CD4-positive, alpha-beta memory T cell (primary cell): Measurements from ENCODE around the gene ST8SIA1. TPM values are rescaled to one million over a fixed set of nuclear protein-coding genes. Genes with fewer than 3 reads are reported as not detected.
A peak's percentile ranks its signal among the peaks of the same experiment; 100 is the strongest.

Experiments
- CTCF ChIA-PET: fragments of 350-600 bp; sonication (Branson Sonifier 250); formaldehyde crosslinking; loops from one replicate; lab custom pipeline; 2021; ENCODE audit warnings: inconsistent platforms; ENCODE audit not compliant: partially characterized antibody; lab: Charles Lee
- POLR2A ChIA-PET: fragments of 350-600 bp; sonication (Branson Sonifier 250); formaldehyde crosslinking; loops from one replicate; lab custom pipeline; 2021; ENCODE audit not compliant: partially characterized antibody; lab: Charles Lee
- DNase-seq, 5 donors: peaks; one replicate each; pipeline versions ENCODE4 v3.0.0 to v3.0.0-alpha.2; 2020 to 2022; ENCODE audit warnings: mixed read lengths in 1 of 5
- H3K27ac ChIP-seq: one replicate; pipeline ENCODE4 v1.7.0; 2013; ENCODE audit warnings: low read depth, low read length
- H3K27me3 ChIP-seq: 2 replicates; pipeline ENCODE4 v1.7.0; 2013; ENCODE audit warnings: mild to moderate bottlenecking, low read length, moderate library complexity; ENCODE audit not compliant: insufficient read depth
- H3K36me3 ChIP-seq: 2 replicates; pipeline ENCODE4 v1.7.0; 2013; ENCODE audit warnings: mild to moderate bottlenecking, low read length, moderate library complexity; ENCODE audit not compliant: insufficient read depth
- H3K4me1 ChIP-seq: 2 replicates; pipeline ENCODE4 v1.7.0; 2013; ENCODE audit warnings: mild to moderate bottlenecking, low read length, moderate library complexity; ENCODE audit not compliant: insufficient read depth
- H3K4me3 ChIP-seq, 2 donors: one replicate each; pipeline ENCODE4 v1.7.0; 2013; ENCODE audit warnings: low read length in 2 of 2, mild to moderate bottlenecking in 1 of 2
- H3K9me3 ChIP-seq, 2 donors: one replicate each; pipeline ENCODE4 v1.7.0; 2013; ENCODE audit warnings: low read length in 2 of 2, control low read depth in 1 of 2; ENCODE audit not compliant: control insufficient read depth in 1 of 2
- H3K27ac Mint-ChIP-seq, 7 donors: one replicate each; pipeline ENCODE4 v1.8.0; 2020 to 2021; ENCODE audit warnings: mixed read lengths in 7 of 7, mild to moderate bottlenecking in 6 of 7, inconsistent platforms in 3 of 7, moderate library complexity in 3 of 7
- H3K27me3 Mint-ChIP-seq, 2 donors: one replicate each; pipeline ENCODE4 v1.8.0; 2020 to 2021; ENCODE audit warnings: mixed read lengths in 2 of 2
- H3K36me3 Mint-ChIP-seq, 2 donors: one replicate each; pipeline ENCODE4 v1.8.0; 2020 to 2021; ENCODE audit warnings: mixed read lengths in 2 of 2, inconsistent platforms in 1 of 2, mild to moderate bottlenecking in 1 of 2
- H3K4me1 Mint-ChIP-seq, 4 donors: one replicate each; pipeline ENCODE4 v1.8.0; 2020 to 2021; ENCODE audit warnings: mixed read lengths in 4 of 4, mild to moderate bottlenecking in 1 of 4
- H3K4me3 Mint-ChIP-seq, 8 donors: one replicate each; pipeline ENCODE4 v1.8.0; 2020 to 2021; ENCODE audit warnings: mixed read lengths in 8 of 8, mild to moderate bottlenecking in 7 of 8, moderate library complexity in 6 of 8, inconsistent platforms in 3 of 8
- H3K9me3 Mint-ChIP-seq, 8 donors: one replicate each; pipeline ENCODE4 v1.8.0; 2020 to 2021; ENCODE audit warnings: mixed read lengths in 8 of 8, mild to moderate bottlenecking in 5 of 8, inconsistent platforms in 3 of 8, moderate library complexity in 1 of 8
- intact Hi-C: fragments of 100-400 bp; cut with micrococcal nuclease; formaldehyde crosslinking; loops from one replicate; pipeline ENCODE4 v1.15.1; 2023
- polyA plus RNA-seq, 2 donors: library from polyadenylated mRNA; unstranded; fragments of 300-500 nt; fragmentation: Illumina TruSeq; gene quantifications; one replicate each; pipeline ENCODE4 v1.2.3, GENCODE V29; 2021
- total RNA-seq, 2 experiments: library from RNA; stranded (reverse); gene quantifications; one replicate each; pipeline ENCODE4 v1.2.3, GENCODE V29; 2021

Gene ST8SIA1
- total and polyA plus RNA-seq, 4 experiments from 2014 or later, result 3.8 to 53.6 (median 29.6) TPM

- Mint-ChIP-seq H3K4me1 (peaks cover 0 to 11% (median 3%) of the 10 kb centered on the region in 4 donors), H3K36me3 (peaks cover 31 to 35% of the 10 kb centered on the region in 2 donors), H3K9me3 (peaks cover 2 to 16% (median 10%) of the 10 kb centered on the region in 8 donors), H3K27me3 (no peaks in the 10 kb centered on the region), H3K27ac (no peak overlapping the region), H3K4me3 (no peak overlapping the region)
- Histone ChIP-seq H3K9me3 (no peaks in the 10 kb centered on the region), H3K4me3 (no peak overlapping the region), H3K4me1 (no peaks in the 10 kb centered on the region), H3K27ac (no peak overlapping the region), H3K36me3 (no peaks in the 10 kb centered on the region), H3K27me3 (no peaks in the 10 kb centered on the region)
- ChIA-PET POLR2A (no interaction called here), CTCF (no interaction called here)
- no peak for DNase-seq
- intact Hi-C loops, result loop anchor here (5.0 kb wide), 1 partner anchor 44 kb away; no protein-coding TSS in a partner anchor
Observed at GRCh38 chr12:22206111-22206728, 128.3 kb downstream of the ST8SIA1 start.

GRCh38 chr12:22204391-22204790 lies 130.1 kb downstream of the ST8SIA1 start:
- ChIA-PET POLR2A (no interaction called here), CTCF (interaction anchor here (1.0 kb wide), 2 partner anchors 20 to 83 kb away, joined by 3 read pairs; no protein-coding TSS in a partner anchor)
- no peak for DNase-seq
- Histone ChIP-seq H3K36me3 (no peaks in the 10 kb centered on the region), H3K4me3 (no peak overlapping the region), H3K27me3 (no peaks in the 10 kb centered on the region), H3K27ac (no peak overlapping the region), H3K4me1 (no peaks in the 10 kb centered on the region), H3K9me3 (no peaks in the 10 kb centered on the region)
- peaks cover 37 to 39% of the 10 kb centered on the region in 2 donors for H3K36me3 Mint-ChIP-seq
- H3K4me1 Mint-ChIP-seq, result peaks cover 0 to 11% (median 0%) of the 10 kb centered on the region in 4 donors
- peaks cover 2 to 16% (median 10%) of the 10 kb centered on the region in 8 donors for H3K9me3 Mint-ChIP-seq
- intact Hi-C loops, result no loop called here
- no peak overlapping the region for H3K27ac Mint-ChIP-seq
- no peaks in the 10 kb centered on the region for H3K27me3 Mint-ChIP-seq
- H3K4me3 Mint-ChIP-seq, result no peak overlapping the region

- H3K4me3 Mint-ChIP-seq, result no peak overlapping the region
- ChIA-PET CTCF (no interaction called here), POLR2A (no interaction called here)
- Histone ChIP-seq H3K4me1 (no peaks in the 10 kb centered on the region), H3K9me3 (no peaks in the 10 kb centered on the region), H3K27ac (no peak overlapping the region), H3K27me3 (no peaks in the 10 kb centered on the region), H3K36me3 (no peaks in the 10 kb centered on the region), H3K4me3 (no peak overlapping the region)
- peaks cover 0 to 8% (median 0%) of the 10 kb centered on the region in 4 donors for H3K4me1 Mint-ChIP-seq
- no peaks in the 10 kb centered on the region for H3K27me3 Mint-ChIP-seq
- peaks cover 37 to 41% of the 10 kb centered on the region in 2 donors for H3K36me3 Mint-ChIP-seq
- H3K27ac Mint-ChIP-seq, result peak overlapping the region in 2 of 7 donors; percentile 15 to 33
- peaks cover 2 to 16% (median 10%) of the 10 kb centered on the region in 8 donors for H3K9me3 Mint-ChIP-seq
- no peak for DNase-seq
- intact Hi-C loops, result no loop called here
Observed at GRCh38 chr12:22202847-22203246, 131.7 kb downstream of the ST8SIA1 start.

- Mint-ChIP-seq H3K27me3 (no peaks in the 10 kb centered on the region), H3K4me3 (no peak overlapping the region), H3K4me1 (peaks cover 0 to 5% (median 0%) of the 10 kb centered on the region in 4 donors), H3K9me3 (peaks cover 2 to 15% (median 10%) of the 10 kb centered on the region in 8 donors), H3K36me3 (peaks cover 37% of the 10 kb centered on the region in 2 donors), H3K27ac (no peak overlapping the region)
- Histone ChIP-seq H3K4me3 (no peak overlapping the region), H3K36me3 (no peaks in the 10 kb centered on the region), H3K4me1 (no peaks in the 10 kb centered on the region), H3K27ac (no peak overlapping the region), H3K9me3 (no peaks in the 10 kb centered on the region), H3K27me3 (no peaks in the 10 kb centered on the region)
- no peak for DNase-seq
- CTCF ChIA-PET, result no interaction called here
- POLR2A ChIA-PET, result no interaction called here
- intact Hi-C loops, result no loop called here
Observed at GRCh38 chr12:22201101-22201500, 133.4 kb downstream of the ST8SIA1 start.

- no peak for DNase-seq
- intact Hi-C loops, result no loop called here
- no peaks in the 10 kb centered on the region for H3K27me3 ChIP-seq
- H3K27ac ChIP-seq, result no peak overlapping the region
- Mint-ChIP-seq H3K4me3 (no peak overlapping the region), H3K27ac (peak overlapping the region in 3 of 7 donors; percentile 10 to 71 (median 37)), H3K27me3 (no peaks in the 10 kb centered on the region), H3K36me3 (peaks cover 6 to 7% of the 10 kb centered on the region in 2 donors), H3K9me3 (no peaks in the 10 kb centered on the region), H3K4me1 (no peaks in the 10 kb centered on the region)
- ChIA-PET POLR2A (no interaction called here), CTCF (interaction anchor here (0.6 to 1.3 kb wide), 2 partner anchors 75 to 171 kb away, joined by 3 to 4 read pairs; no protein-coding TSS in a partner anchor)
- H3K36me3 ChIP-seq, result no peaks in the 10 kb centered on the region
- H3K4me3 ChIP-seq, result no peak overlapping the region
- H3K9me3 ChIP-seq, result no peaks in the 10 kb centered on the region
- H3K4me1 ChIP-seq, result no peaks in the 10 kb centered on the region
Observed at GRCh38 chr12:22196236-22196635, 138.3 kb downstream of the ST8SIA1 start.

- Mint-ChIP-seq H3K4me1 (no peaks in the 10 kb centered on the region), H3K27ac (no peak overlapping the region), H3K36me3 (no peaks in the 10 kb centered on the region), H3K4me3 (no peak overlapping the region), H3K27me3 (no peaks in the 10 kb centered on the region), H3K9me3 (no peaks in the 10 kb centered on the region)
- H3K4me3 ChIP-seq, result no peak overlapping the region
- no peaks in the 10 kb centered on the region for H3K9me3 ChIP-seq
- no peak overlapping the region for H3K27ac ChIP-seq
- ChIA-PET POLR2A (no interaction called here), CTCF (no interaction called here)
- H3K4me1 ChIP-seq, result no peaks in the 10 kb centered on the region
- intact Hi-C loops, result loop anchor here (5.0 kb wide), 1 partner anchor 251 kb away; no protein-coding TSS in a partner anchor
- DNase-seq, result no peak
- no peaks in the 10 kb centered on the region for H3K27me3 ChIP-seq
- no peaks in the 10 kb centered on the region for H3K36me3 ChIP-seq
Observed at GRCh38 chr12:22190969-22191368, 143.5 kb downstream of the ST8SIA1 start.

- H3K27ac Mint-ChIP-seq, result no peak overlapping the region
- intact Hi-C loops, result no loop called here
- no peaks in the 10 kb centered on the region for H3K36me3 Mint-ChIP-seq
- H3K36me3 ChIP-seq, result no peaks in the 10 kb centered on the region
- no peaks in the 10 kb centered on the region for H3K9me3 ChIP-seq
- no peaks in the 10 kb centered on the region for H3K27me3 Mint-ChIP-seq
- CTCF ChIA-PET, result no interaction called here
- DNase-seq, result no peak
- no peaks in the 10 kb centered on the region for H3K4me1 ChIP-seq
- POLR2A ChIA-PET, result no interaction called here
- H3K27me3 ChIP-seq, result no peaks in the 10 kb centered on the region
- no peaks in the 10 kb centered on the region for H3K9me3 Mint-ChIP-seq
- H3K4me1 Mint-ChIP-seq, result no peaks in the 10 kb centered on the region
- H3K4me3 ChIP-seq, result no peak overlapping the region
- H3K27ac ChIP-seq, result no peak overlapping the region
- no peak overlapping the region for H3K4me3 Mint-ChIP-seq
Observed at GRCh38 chr12:22188431-22188830, 146.1 kb downstream of the ST8SIA1 start.
